PFSK-1 (cell line): ENCODE measurements around the gene RAPH1.

Source experiments
- FOXP2 ChIP-seq: optimal IDR thresholded peaks from 2 replicates; pipeline ENCODE3; 2011; ENCODE audit warnings: borderline replicate concordance, control low read depth, inconsistent platforms; ENCODE audit not compliant: insufficient read depth; ENCODE audit errors: extremely low read length, extremely low read depth
- POLR2AphosphoS5 ChIP-seq: IDR thresholded peaks from 2 replicates; pipeline ENCODE4 v1.6.1; 2012; ENCODE audit warnings: low read depth, mild to moderate bottlenecking, control low read depth, low read length, moderate library complexity
- SIN3A ChIP-seq: IDR thresholded peaks from 2 replicates; pipeline ENCODE4 v1.6.1; 2012; ENCODE audit warnings: mild to moderate bottlenecking, low read length, moderate library complexity, borderline replicate concordance; ENCODE audit not compliant: insufficient read depth
- TAF1 ChIP-seq: IDR thresholded peaks from 2 replicates; pipeline ENCODE4 v1.6.1; 2012; ENCODE audit warnings: low read length, control low read depth, borderline replicate concordance; ENCODE audit not compliant: insufficient read depth
- TF ChIP-seq, protein P1 (sequence below), 2 experiments: IDR thresholded peaks; 2 replicates each; pipeline versions ENCODE4 v1.6.1 to v1.8.0; 2011 to 2012; ENCODE audit warnings: low read depth in 2 of 2, low read length in 2 of 2, control low read depth in 1 of 2, inconsistent platforms in 1 of 2, mild to moderate bottlenecking in 1 of 2, moderate library complexity in 1 of 2; ENCODE audit not compliant: insufficient read depth in 1 of 2

The RAPH1 gene

GRCh38 chr2:203463266-203463678 is 71.8 kb downstream of the RAPH1 start:
- TF ChIP-seq POLR2AphosphoS5 = no peak
- no peak for TF ChIP-seq FOXP2
- TF ChIP-seq SIN3A = no peak

DNA sequence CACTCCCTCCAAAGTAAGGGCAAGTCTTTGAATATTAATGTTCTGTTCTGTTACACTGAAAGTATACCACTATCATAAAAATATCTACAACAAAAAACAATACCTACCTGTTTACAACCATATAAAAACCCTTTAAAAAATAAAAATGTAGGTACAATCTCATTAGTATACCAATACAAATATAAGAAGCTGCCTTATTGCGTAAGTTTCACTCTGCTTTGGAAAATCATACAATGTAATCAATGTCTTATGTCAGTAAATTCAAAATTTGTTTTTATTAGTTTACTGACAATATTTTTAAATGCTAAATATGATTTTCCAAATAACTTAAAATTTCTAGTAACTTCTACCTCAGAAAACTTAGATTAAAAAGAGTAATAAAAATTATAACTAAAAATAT is 72.8 kb downstream of the RAPH1 start:
- TF ChIP-seq POLR2AphosphoS5 (no peak), FOXP2 (no peak), TAF1 (no peak), SIN3A (no peak)
- TF ChIP-seq, protein P1, sequence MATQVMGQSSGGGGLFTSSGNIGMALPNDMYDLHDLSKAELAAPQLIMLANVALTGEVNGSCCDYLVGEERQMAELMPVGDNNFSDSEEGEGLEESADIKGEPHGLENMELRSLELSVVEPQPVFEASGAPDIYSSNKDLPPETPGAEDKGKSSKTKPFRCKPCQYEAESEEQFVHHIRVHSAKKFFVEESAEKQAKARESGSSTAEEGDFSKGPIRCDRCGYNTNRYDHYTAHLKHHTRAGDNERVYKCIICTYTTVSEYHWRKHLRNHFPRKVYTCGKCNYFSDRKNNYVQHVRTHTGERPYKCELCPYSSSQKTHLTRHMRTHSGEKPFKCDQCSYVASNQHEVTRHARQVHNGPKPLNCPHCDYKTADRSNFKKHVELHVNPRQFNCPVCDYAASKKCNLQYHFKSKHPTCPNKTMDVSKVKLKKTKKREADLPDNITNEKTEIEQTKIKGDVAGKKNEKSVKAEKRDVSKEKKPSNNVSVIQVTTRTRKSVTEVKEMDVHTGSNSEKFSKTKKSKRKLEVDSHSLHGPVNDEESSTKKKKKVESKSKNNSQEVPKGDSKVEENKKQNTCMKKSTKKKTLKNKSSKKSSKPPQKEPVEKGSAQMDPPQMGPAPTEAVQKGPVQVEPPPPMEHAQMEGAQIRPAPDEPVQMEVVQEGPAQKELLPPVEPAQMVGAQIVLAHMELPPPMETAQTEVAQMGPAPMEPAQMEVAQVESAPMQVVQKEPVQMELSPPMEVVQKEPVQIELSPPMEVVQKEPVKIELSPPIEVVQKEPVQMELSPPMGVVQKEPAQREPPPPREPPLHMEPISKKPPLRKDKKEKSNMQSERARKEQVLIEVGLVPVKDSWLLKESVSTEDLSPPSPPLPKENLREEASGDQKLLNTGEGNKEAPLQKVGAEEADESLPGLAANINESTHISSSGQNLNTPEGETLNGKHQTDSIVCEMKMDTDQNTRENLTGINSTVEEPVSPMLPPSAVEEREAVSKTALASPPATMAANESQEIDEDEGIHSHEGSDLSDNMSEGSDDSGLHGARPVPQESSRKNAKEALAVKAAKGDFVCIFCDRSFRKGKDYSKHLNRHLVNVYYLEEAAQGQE (IDR thresholded peaks at IDR 0.05; ENCODE audit: insufficient read depth in 1 of 2, low read depth in 2 of 2, low read length in 2 of 2) = no peak

DNA sequence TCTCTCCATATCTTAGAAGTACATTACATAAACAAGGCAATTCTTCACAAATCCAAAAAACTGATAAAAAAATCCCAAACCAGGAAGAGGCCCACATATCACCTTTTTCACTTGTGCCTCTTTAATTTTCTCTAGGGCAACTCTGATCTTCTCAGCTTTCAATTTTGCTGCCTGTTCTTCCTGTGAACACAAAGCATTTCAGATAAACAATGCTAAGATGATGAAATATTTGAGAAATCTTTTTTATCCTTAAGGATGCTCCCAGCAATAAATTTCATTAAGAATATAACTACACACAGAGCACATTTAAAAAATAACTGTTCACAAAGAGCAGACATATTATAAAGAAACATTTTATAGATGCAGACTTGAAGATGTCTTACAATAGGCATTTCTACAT is 73.4 kb downstream of the RAPH1 start:
- TF ChIP-seq TAF1 (no peak), FOXP2 (no peak)

DNA sequence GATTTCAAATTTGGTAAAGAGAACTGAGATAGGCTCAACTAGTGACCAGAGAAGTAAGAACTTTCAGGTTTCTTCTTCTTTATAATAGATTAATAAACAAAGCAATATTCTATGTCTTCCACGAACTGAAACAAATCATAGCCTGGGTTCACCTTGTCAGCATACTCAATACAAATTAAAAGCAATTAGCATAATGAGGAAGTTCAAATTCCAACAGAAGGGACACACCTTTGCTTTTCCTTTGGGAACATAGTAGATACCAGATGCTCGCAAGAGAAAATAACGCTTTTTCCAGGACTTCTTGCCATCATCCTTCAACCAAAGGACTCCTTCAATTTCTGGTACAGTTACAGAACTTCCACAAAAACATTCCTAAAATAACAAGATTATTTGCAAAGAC is 79.9 kb downstream of the RAPH1 start:
- TF ChIP-seq FOXP2 = no peak

- TF ChIP-seq TAF1 (no peak), SIN3A (no peak), FOXP2 (no peak), POLR2AphosphoS5 (no peak)
- TF ChIP-seq, protein P1 (IDR thresholded peaks at IDR 0.05; ENCODE audit: insufficient read depth in 1 of 2, low read depth in 2 of 2, low read length in 2 of 2) = no peak
Measured at GRCh38 chr2:203453858-203454451, 81.1 kb downstream of the RAPH1 start.

GRCh38 chr2:203451689-203452088 is 83.4 kb downstream of the RAPH1 start:
- TF ChIP-seq TAF1 = no peak
- TF ChIP-seq, protein P1 (IDR thresholded peaks at IDR 0.05; ENCODE audit: insufficient read depth in 1 of 2, low read depth in 2 of 2, low read length in 2 of 2) = no peak
- TF ChIP-seq POLR2AphosphoS5 = no peak
- TF ChIP-seq SIN3A = no peak

DNA sequence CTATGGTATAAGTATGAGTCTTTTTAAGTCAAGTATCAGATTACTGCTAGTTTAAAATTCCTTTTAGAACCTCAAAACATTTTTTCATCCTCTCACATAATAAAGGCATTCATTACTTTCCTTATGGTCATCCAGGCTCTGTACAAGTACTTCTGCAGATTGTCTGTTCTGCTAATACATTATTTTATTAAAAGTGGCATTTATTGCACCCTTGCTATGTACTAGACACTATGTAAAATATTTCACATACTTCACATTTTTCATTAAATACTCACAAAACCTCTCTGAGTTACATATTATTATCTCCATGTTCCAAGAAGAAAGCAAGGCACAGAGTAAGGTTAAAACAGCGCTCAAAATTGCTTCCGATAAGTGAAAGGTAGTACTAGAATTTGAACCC is 84.1 kb downstream of the RAPH1 start:
- no peak for TF ChIP-seq TAF1
